Measurements from ENCODE around the gene SORCS2.
A peak's percentile ranks its signal among the peaks of the same experiment; 100 is the strongest.
"Not testable (repeated sequence)": the region's sequence is repeated elsewhere in the genome, so short reads cannot be mapped to it uniquely, and the experiment has no call there.

SORCS2 gene

GRCh38 chr4:7200801-7201200, 8.5 kb downstream of the SORCS2 start:
- no peak for DNase-seq (ENCODE audit: low spot score)

- DNase-seq (ENCODE audit: low spot score) = no peak
Measured at GRCh38 chr4:7201420-7202305, 9.3 kb downstream of the SORCS2 start.

- no peak for DNase-seq (ENCODE audit: low spot score)
Measured at GRCh38 chr4:7202411-7202810, 10.1 kb downstream of the SORCS2 start.

- no peak for DNase-seq (ENCODE audit: low spot score)
Measured at GRCh38 chr4:7204656-7205387, 12.5 kb downstream of the SORCS2 start.

GRCh38 chr4:7206385-7206784, 14.0 kb downstream of the SORCS2 start:
- DNase-seq (ENCODE audit: low spot score) = no peak

GRCh38 chr4:7206911-7207567, 14.7 kb downstream of the SORCS2 start:
- DNase-seq (ENCODE audit: low spot score) = peak; percentile 73

- DNase-seq (ENCODE audit: low spot score) = no peak
Measured at GRCh38 chr4:7207628-7208231, 15.4 kb downstream of the SORCS2 start.

GRCh38 chr4:7208509-7209451, 16.4 kb downstream of the SORCS2 start:
- no peak for DNase-seq (ENCODE audit: low spot score)

GRCh38 chr4:7209699-7210098, 17.4 kb downstream of the SORCS2 start:
- no peak for DNase-seq (ENCODE audit: low spot score)

GRCh38 chr4:7210824-7211223, 18.5 kb downstream of the SORCS2 start:
- DNase-seq (ENCODE audit: low spot score) = no peak

GRCh38 chr4:7212101-7212674, 19.9 kb downstream of the SORCS2 start:
- DNase-seq (ENCODE audit: low spot score) = no peak

- no peak for DNase-seq (ENCODE audit: low spot score)
Measured at GRCh38 chr4:7212921-7213320, 20.6 kb downstream of the SORCS2 start.

GRCh38 chr4:7213807-7214206, 21.5 kb downstream of the SORCS2 start:
- DNase-seq (ENCODE audit: low spot score) = no peak

GRCh38 chr4:7214359-7214758, 22.0 kb downstream of the SORCS2 start:
- no peak for DNase-seq (ENCODE audit: low spot score)

GRCh38 chr4:7215187-7215586, 22.8 kb downstream of the SORCS2 start:
- not testable (repeated sequence) for DNase-seq (ENCODE audit: low spot score)

- no peak for DNase-seq (ENCODE audit: low spot score)
Measured at GRCh38 chr4:7217039-7217438, 24.7 kb downstream of the SORCS2 start.

GRCh38 chr4:7217474-7218321, 25.4 kb downstream of the SORCS2 start:
- DNase-seq (ENCODE audit: low spot score) = no peak

GRCh38 chr4:7218686-7219085, 26.3 kb downstream of the SORCS2 start:
- no peak for DNase-seq (ENCODE audit: low spot score)

GRCh38 chr4:7222521-7222920, 30.2 kb downstream of the SORCS2 start:
- no peak for DNase-seq (ENCODE audit: low spot score)

GRCh38 chr4:7223541-7223940, 31.2 kb downstream of the SORCS2 start:
- DNase-seq (ENCODE audit: low spot score) = no peak
